Smooth muscle cell of the brain vasculature (primary cell): Measurements from ENCODE around the gene UTP11.

ENCODE experiments used
- DNase-seq: peaks from one replicate; pipeline ENCODE4 v3.0.0-alpha.2; 2012; ENCODE audit warnings: low read depth, low spot score

Gene UTP11

GRCh38 chr1:38046333-38046883, 33.9 kb downstream of the UTP11 start, which contains the start of gene POU3F1:
TSS of gene POU3F1 (minus strand) at chr1:38046793. CDS start at chr1:38046743, 50 bp downstream.
- DNase-seq: no peak

GRCh38 chr1:38046884-38047602, 34.5 kb downstream of the UTP11 start:
- no peak for DNase-seq

GRCh38 chr1:38047603-38048141, 35.1 kb downstream of the UTP11 start:
- no peak for DNase-seq

GRCh38 chr1:38050397-38051078, 38.0 kb downstream of the UTP11 start:
- DNase-seq: no peak

GRCh38 chr1:38051079-38051543, 38.6 kb downstream of the UTP11 start:
- no peak for DNase-seq

GRCh38 chr1:38052750-38053415, 40.3 kb downstream of the UTP11 start:
- DNase-seq: no peak

GRCh38 chr1:38053416-38054091, 41.0 kb downstream of the UTP11 start:
- no peak for DNase-seq

GRCh38 chr1:38055398-38055797, 42.9 kb downstream of the UTP11 start:
- no peak for DNase-seq

GRCh38 chr1:38055965-38056364, 43.4 kb downstream of the UTP11 start:
- no peak for DNase-seq

GRCh38 chr1:38059635-38060250, 47.2 kb downstream of the UTP11 start:
- DNase-seq: no peak

GRCh38 chr1:38060498-38060897, 48.0 kb downstream of the UTP11 start:
- DNase-seq: no peak

GRCh38 chr1:38061290-38061689, 48.8 kb downstream of the UTP11 start:
- DNase-seq: no peak

GRCh38 chr1:38061883-38062328, 49.4 kb downstream of the UTP11 start:
- DNase-seq: no peak

GRCh38 chr1:38062361-38063288, 50.1 kb downstream of the UTP11 start:
- no peak for DNase-seq

- no peak for DNase-seq
These were observed 51.1 kb downstream of the UTP11 start for GRCh38 chr1:38063616-38064015.

GRCh38 chr1:38064197-38064903, 51.8 kb downstream of the UTP11 start:
- DNase-seq: no peak

GRCh38 chr1:38068220-38068979, 55.9 kb downstream of the UTP11 start:
- DNase-seq: no peak

- no peak for DNase-seq
These were observed 56.4 kb downstream of the UTP11 start for GRCh38 chr1:38068980-38069340.
